Upper lobe of left lung (tissue), 6 donors: ENCODE results near the gene DAPK1. TPM values are rescaled to one million over a fixed set of nuclear protein-coding genes. Genes with fewer than 3 reads are reported as not detected.
A peak's percentile ranks its signal among the peaks of the same experiment; 100 is the strongest.

ENCODE experiments used
- ATAC-seq, 2 donors: fragments of 200-7000 bp; cut with Tn5 transposase; one replicate each; pipeline ENCODE4 v1.9.1; 2022; ENCODE audit warnings: mild to moderate bottlenecking in 2 of 2, moderate library complexity in 2 of 2; ENCODE audit not compliant: low FRiP score in 2 of 2
- DNase-seq, 2 donors: peaks; one replicate each; pipeline ENCODE4 v3.0.0-alpha.2; 2019 to 2020
- H3K27ac ChIP-seq, 4 donors: fragments of 200-600 bp; sonication (generic); one replicate each; pipeline ENCODE4 v1.5.1; 2016 to 2019
- H3K27me3 ChIP-seq, 4 donors: fragments of 200-600 bp; sonication (generic); one replicate each; pipeline ENCODE4 v1.5.1; 2017 to 2019
- H3K36me3 ChIP-seq, 4 donors: fragments of 200-600 bp; sonication (generic); one replicate each; pipeline ENCODE4 v1.5.1; 2016 to 2019
- H3K4me1 ChIP-seq, 4 donors: fragments of 200-600 bp; sonication (generic); one replicate each; pipeline ENCODE4 v1.5.1; 2018 to 2019
- H3K4me3 ChIP-seq, 4 donors: fragments of 200-600 bp; sonication (generic); one replicate each; pipeline ENCODE4 v1.5.1; 2017 to 2019; ENCODE audit warnings: mild to moderate bottlenecking in 2 of 4, moderate library complexity in 1 of 4
- H3K9me3 ChIP-seq, 4 donors: fragments of 200-600 bp; sonication (generic); one replicate each; pipeline ENCODE4 v1.5.1; 2018 to 2019
- CTCF ChIP-seq, 6 experiments: fragments of 450-650 bp in 4 of 6; fragments of 200-600 bp in 2 of 6; sonication (generic) in 2 of 6; IDR thresholded peaks; one replicate each; pipeline ENCODE4 v1.5.1; 2016 to 2019; ENCODE audit warnings: antibody characterized with exemption in 6 of 6
- EP300 ChIP-seq, 4 donors: sonication (generic); formaldehyde crosslinking; IDR thresholded peaks; one replicate each; pipeline ENCODE4 v1.5.1; 2017; ENCODE audit warnings: antibody characterized with exemption in 4 of 4, control low read depth in 2 of 4
- POLR2A ChIP-seq, 4 donors: fragments of 450-650 bp; IDR thresholded peaks; one replicate each; pipeline ENCODE4 v1.5.1; 2016 to 2017; ENCODE audit warnings: antibody characterized with exemption in 4 of 4, mild to moderate bottlenecking in 2 of 4
- POLR2AphosphoS5 ChIP-seq, 2 donors: sonication (generic); formaldehyde crosslinking; IDR thresholded peaks; one replicate each; pipeline ENCODE4 v1.5.1; 2017; ENCODE audit warnings: antibody characterized with exemption in 2 of 2
- WGBS, 2 donors: methylation state at CpG; one replicate each; pipeline ENCODE4 v1.1.5; 2017 to 2018; 5-methylcytosine and 5-hydroxymethylcytosine counted together
- total RNA-seq, 6 donors: library from RNA; depleted of rRNA in 4 of 6; stranded (reverse); fragments of >200 nt in 4 of 6; gene quantifications; one replicate each; pipeline versions ENCODE4 v1.1.0 to v1.2.1, GENCODE V29; 2016 to 2021
- donor health status: DM: no; HTN: no; CAD: no; lungs with moderate emphysema.
- donor health status: DM: no; HTN: yes; CAD: no; lungs with severe emphysema.

DAPK1 gene
- total RNA-seq, 6 donors from 2014 or later = 125 to 334 (median 213) TPM

GRCh38 chr9:87573841-87574342 is 76.2 kb downstream of the DAPK1 start:
- DNase-seq (no peak), ATAC-seq (no peak)
- H3K36me3 ChIP-seq = no peaks in the 10 kb centered on the region
- no peak overlapping the region for H3K27ac ChIP-seq
- H3K4me1 ChIP-seq = peaks cover 12 to 38% (median 30%) of the 10 kb centered on the region in 4 donors
- no peaks in the 10 kb centered on the region for H3K9me3 ChIP-seq
- no peak overlapping the region for H3K4me3 ChIP-seq
- TF ChIP-seq CTCF (IDR thresholded peaks at IDR 0.05) (no peak), POLR2AphosphoS5 (IDR thresholded peaks at IDR 0.05) (no peak)
- 80 to 88% methylated on average over 1 of the region's 1 CpG for WGBS, 2 donors
- no peaks in the 10 kb centered on the region for H3K27me3 ChIP-seq

- Histone ChIP-seq H3K4me1 (peaks cover 8 to 32% (median 26%) of the 10 kb centered on the region in 4 donors), H3K27me3 (no peaks in the 10 kb centered on the region), H3K9me3 (no peaks in the 10 kb centered on the region), H3K36me3 (no peaks in the 10 kb centered on the region), H3K4me3 (no peak overlapping the region), H3K27ac (no peak overlapping the region)
- ATAC-seq (no peak), DNase-seq (no peak)
- TF ChIP-seq POLR2AphosphoS5 (IDR thresholded peaks at IDR 0.05) = no peak
- no peak for TF ChIP-seq CTCF (IDR thresholded peaks at IDR 0.05)
- TF ChIP-seq POLR2A (IDR thresholded peaks at IDR 0.05) = no peak
- no peak for TF ChIP-seq EP300 (IDR thresholded peaks at IDR 0.05)
- 89 to 95% methylated on average over 7 of the region's 7 CpGs for WGBS, 2 donors
Observed at GRCh38 chr9:87577746-87578145, 80.1 kb downstream of the DAPK1 start.

GRCh38 chr9:87578625-87579024 is 81.0 kb downstream of the DAPK1 start:
- ATAC-seq = no peak
- Histone ChIP-seq H3K27ac (no peak overlapping the region), H3K27me3 (no peaks in the 10 kb centered on the region), H3K4me1 (peaks cover 8 to 30% (median 24%) of the 10 kb centered on the region in 4 donors), H3K9me3 (no peaks in the 10 kb centered on the region), H3K4me3 (no peak overlapping the region), H3K36me3 (no peaks in the 10 kb centered on the region)
- DNase-seq = no peak
- TF ChIP-seq EP300 (IDR thresholded peaks at IDR 0.05) (no peak), POLR2AphosphoS5 (IDR thresholded peaks at IDR 0.05) (no peak), POLR2A (IDR thresholded peaks at IDR 0.05) (no peak), CTCF (IDR thresholded peaks at IDR 0.05) (no peak)
- 61 to 78% methylated on average over 2 of the region's 2 CpGs for WGBS, 2 donors

- DNase-seq (no peak), ATAC-seq (peak; percentile 14 to 70)
- Histone ChIP-seq H3K9me3 (no peaks in the 10 kb centered on the region), H3K4me1 (peaks cover 8 to 30% (median 24%) of the 10 kb centered on the region in 4 donors), H3K4me3 (no peak overlapping the region), H3K27ac (peak overlapping the region in 1 of 4 donors; percentile 53), H3K27me3 (no peaks in the 10 kb centered on the region), H3K36me3 (no peaks in the 10 kb centered on the region)
- no peak for TF ChIP-seq EP300 (IDR thresholded peaks at IDR 0.05)
- TF ChIP-seq CTCF (IDR thresholded peaks at IDR 0.05) = no peak
- TF ChIP-seq POLR2A (IDR thresholded peaks at IDR 0.05) = no peak
- no peak for TF ChIP-seq POLR2AphosphoS5 (IDR thresholded peaks at IDR 0.05)
- WGBS, 2 donors = 82 to 86% methylated on average over 2 of the region's 2 CpGs
Observed at GRCh38 chr9:87579781-87580541, 82.3 kb downstream of the DAPK1 start.
